HCT116 (cell line): ENCODE measurements around the gene TOPORS. TPM values are rescaled to one million over a fixed set of nuclear protein-coding genes. Genes with fewer than 3 reads are reported as not detected.

Experiments used
- ATAC-seq: fragments of 200-7000 bp; cut with Tn5 transposase; 2 replicates; pipeline ENCODE4 v1.9.1; 2020; ENCODE audit warnings: mild to moderate bottlenecking, moderate library complexity
- BruUV-seq: library from RNA; stranded (reverse); fragments of 400-500 nt; replicated peaks from 2 replicates; lab custom pipeline; 2021; lab: Mats Ljungman, UMichigan
- CTCF ChIA-PET: fragments of 300-600 bp; sonication (Branson Sonifier 250); formaldehyde crosslinking; loops from one replicate; lab custom pipeline; 2021; ENCODE audit warnings: antibody characterized with exemption; lab: Charles Lee
- POLR2A ChIA-PET: fragments of 300-600, 350-600 bp; sonication (Branson Sonifier 250); formaldehyde crosslinking; loops from one replicate; lab custom pipeline; 2021; ENCODE audit warnings: antibody characterized with exemption; lab: Charles Lee
- RAD21 ChIA-PET, 2 experiments: fragments of 300-600 bp; sonication (Branson Sonifier 250); formaldehyde crosslinking; loops; one replicate each; lab custom pipeline; 2023; ENCODE audit warnings: low total read pairs in 2 of 2; ENCODE audit not compliant: uncharacterized antibody in 2 of 2, unreplicated experiment in 2 of 2, low non-redundant PET in 1 of 2; lab: Charles Lee
- DNase-seq: peaks from one replicate; pipeline ENCODE4 v3.0.0-alpha.2; 2010; ENCODE audit warnings: low read depth, low spot score
- H2AFZ ChIP-seq: fragments of 200-600 bp; shearing (Covaris generic), sonication (generic); 2 replicates; pipeline ENCODE4 v1.6.1; 2017; ENCODE audit warnings: low read depth, mixed run types, mixed read lengths, antibody characterized with exemption, low read length; ENCODE audit not compliant: poor library complexity, severe bottlenecking
- H3K27ac ChIP-seq: 2 replicates; pipeline ENCODE4 v1.5.1; 2012; ENCODE audit warnings: low read depth, low read length
- H3K27me3 ChIP-seq: fragments of 200-600 bp; sonication (generic); 2 replicates; pipeline ENCODE4 v1.6.1; 2016; ENCODE audit warnings: mixed run types, low read length, mixed read lengths; ENCODE audit not compliant: insufficient read depth
- H3K36me3 ChIP-seq, 2 experiments: fragments of 200-500 bp in 1 of 2; fragments of 200-600 bp in 1 of 2; sonication (Bioruptor generic) in 1 of 2; sonication (generic) in 1 of 2; 2 replicates each; pipeline versions ENCODE4 v1.5.1 to v1.6.1; 2014 to 2016; ENCODE audit warnings: low read length in 2 of 2, inconsistent platforms in 1 of 2, mixed read lengths in 1 of 2, mixed run types in 1 of 2; ENCODE audit not compliant: insufficient read depth in 2 of 2, control insufficient read depth in 1 of 2
- H3K4me1 ChIP-seq, 2 experiments: fragments of 200-600 bp in 1 of 2; sonication (generic) in 1 of 2; 2 replicates each; pipeline versions ENCODE4 v1.5.1 to v1.6.1; 2012 to 2017; ENCODE audit warnings: low read length in 2 of 2, inconsistent platforms in 1 of 2, mild to moderate bottlenecking in 1 of 2, mixed read lengths in 1 of 2, mixed run types in 1 of 2, moderate library complexity in 1 of 2; ENCODE audit not compliant: insufficient read depth in 2 of 2, control insufficient read depth in 1 of 2
- H3K4me2 ChIP-seq: fragments of 200-600 bp; sonication (generic); 2 replicates; pipeline ENCODE4 v1.6.1; 2017; ENCODE audit warnings: mixed run types, low read length, mixed read lengths
- H3K4me3 ChIP-seq, 2 experiments: fragments of 200-600 bp in 1 of 2; sonication (generic) in 1 of 2; replicated peaks in 1 of 2; 2 replicates each; pipeline ENCODE4 v1.5.1; 2011 to 2016; ENCODE audit warnings: low read length in 2 of 2, control low read depth in 1 of 2, low read depth in 1 of 2, mild to moderate bottlenecking in 1 of 2, mixed read lengths in 1 of 2, mixed run types in 1 of 2
- H3K79me2 ChIP-seq: fragments of 200-600 bp; sonication (generic); 2 replicates; pipeline ENCODE4 v1.6.1; 2017; ENCODE audit warnings: mild to moderate bottlenecking, mixed run types, low read length, moderate library complexity, mixed read lengths; ENCODE audit not compliant: insufficient read depth
- H3K9ac ChIP-seq: fragments of 200-600 bp; sonication (generic); 2 replicates; pipeline ENCODE4 v1.6.1; 2016; ENCODE audit warnings: low read length, mixed read lengths
- H3K9me2 ChIP-seq: fragments of 200-600 bp; sonication (generic), shearing (Covaris generic); 2 replicates; pipeline ENCODE4 v1.6.1; 2017; ENCODE audit warnings: mixed run types, mild to moderate bottlenecking, moderate library complexity; ENCODE audit not compliant: insufficient read depth
- H3K9me3 ChIP-seq, 2 experiments: fragments of 200-500 bp in 1 of 2; fragments of 200-600 bp in 1 of 2; sonication (Bioruptor generic) in 1 of 2; sonication (generic) in 1 of 2; 2 replicates each; pipeline ENCODE4 v1.6.1; 2014 to 2017; ENCODE audit warnings: low read length in 2 of 2, mixed read lengths in 2 of 2, inconsistent platforms in 1 of 2, low read depth in 1 of 2, mild to moderate bottlenecking in 1 of 2, mixed run types in 1 of 2, moderate library complexity in 1 of 2; ENCODE audit not compliant: control insufficient read depth in 1 of 2, insufficient read depth in 1 of 2
- H4K20me1 ChIP-seq: fragments of 200-600 bp; sonication (generic), shearing (Covaris generic); 2 replicates; pipeline ENCODE4 v1.6.1; 2017; ENCODE audit warnings: mixed run types, mild to moderate bottlenecking, moderate library complexity; ENCODE audit not compliant: insufficient read depth
- CBX3 ChIP-seq: IDR thresholded peaks from 2 replicates; pipeline ENCODE4 v1.6.1; 2012; ENCODE audit warnings: low read depth
- CEBPB ChIP-seq: IDR thresholded peaks from 2 replicates; pipeline ENCODE4 v1.6.1; 2012; ENCODE audit warnings: low read depth
- EGR1 ChIP-seq: IDR thresholded peaks from 2 replicates; pipeline ENCODE4 v1.6.1; 2012; ENCODE audit warnings: low read depth
- ELF1 ChIP-seq: IDR thresholded peaks from 2 replicates; pipeline ENCODE4 v1.6.1; 2012; ENCODE audit warnings: low read depth, borderline replicate concordance
- POLR2AphosphoS5 ChIP-seq: IDR thresholded peaks from 2 replicates; pipeline ENCODE4 v1.6.1; 2011; ENCODE audit warnings: mild to moderate bottlenecking, low read depth, low read length, moderate library complexity
- RAD21 ChIP-seq: IDR thresholded peaks from 2 replicates; pipeline ENCODE4 v1.6.1; 2012; ENCODE audit warnings: low read depth, mild to moderate bottlenecking
- SP1 ChIP-seq: IDR thresholded peaks from 2 replicates; pipeline ENCODE4 v1.6.1; 2012; ENCODE audit warnings: low read depth
- TCF7L2 ChIP-seq: IDR thresholded peaks from 2 replicates; pipeline ENCODE4 v1.7.0; 2011; ENCODE audit warnings: borderline replicate concordance, inconsistent platforms; ENCODE audit not compliant: insufficient read depth, insufficient read length; ENCODE audit errors: extremely low read depth
- ZNF274 ChIP-seq: fragments of 200-500 bp; sonication (Bioruptor generic); IDR thresholded peaks from 2 replicates; pipeline ENCODE4 v1.6.1; 2014; ENCODE audit warnings: mild to moderate bottlenecking, low read depth, low read length, inconsistent platforms
- intact Hi-C: fragments of 100-400 bp; cut with micrococcal nuclease; formaldehyde crosslinking; loops from 2 replicates; pipeline ENCODE4 v1.10.0; 2022
- total RNA-seq: library from RNA; stranded (reverse); gene quantifications from one replicate; pipeline ENCODE4 v1.2.1, GENCODE V29; 2021; ENCODE audit not compliant: unreplicated experiment
- TF ChIP-seq, protein P1 (sequence below): IDR thresholded peaks from 2 replicates; pipeline ENCODE4 v1.6.1; 2012; ENCODE audit warnings: low read depth
- TF ChIP-seq, protein P2 (sequence below): IDR thresholded peaks from 2 replicates; pipeline ENCODE4 v1.6.1; 2012

TOPORS gene
- total RNA-seq, 1 experiment from 2014 or later = 12.7 TPM

DNA sequence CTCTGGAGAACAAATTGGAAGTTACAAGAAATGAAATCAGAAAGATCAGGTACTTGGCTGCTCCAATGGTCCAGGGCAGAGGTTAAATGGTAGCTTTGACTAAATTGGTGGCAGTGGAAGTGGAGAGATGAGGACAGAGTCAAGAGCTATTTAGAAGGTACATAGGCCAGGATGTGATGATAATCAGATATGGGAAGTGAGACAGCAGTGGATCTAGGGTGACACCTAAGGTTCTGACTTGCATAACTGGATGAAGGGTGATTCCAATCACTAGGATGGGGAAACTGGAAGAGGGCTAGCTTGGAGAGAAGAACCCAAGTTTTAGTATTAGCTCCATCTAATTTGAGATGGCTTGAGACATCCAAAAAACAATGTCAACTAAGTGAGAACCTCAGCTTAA is 44.5 kb upstream of the TOPORS start:
- H3K27ac ChIP-seq = no peak overlapping the region
- ChIA-PET RAD21 (no interaction called here), POLR2A (no interaction called here), CTCF (no interaction called here)
- H3K9me3 ChIP-seq = no peaks in the 10 kb centered on the region
- H3K4me1 ChIP-seq = no peaks in the 10 kb centered on the region
- TF ChIP-seq ZNF274 = no peak
- no peak for TF ChIP-seq SP1
- no peak for TF ChIP-seq CBX3
- TF ChIP-seq TCF7L2 = no peak
- TF ChIP-seq CEBPB = no peak
- TF ChIP-seq EGR1 = no peak
- TF ChIP-seq, protein P1, sequence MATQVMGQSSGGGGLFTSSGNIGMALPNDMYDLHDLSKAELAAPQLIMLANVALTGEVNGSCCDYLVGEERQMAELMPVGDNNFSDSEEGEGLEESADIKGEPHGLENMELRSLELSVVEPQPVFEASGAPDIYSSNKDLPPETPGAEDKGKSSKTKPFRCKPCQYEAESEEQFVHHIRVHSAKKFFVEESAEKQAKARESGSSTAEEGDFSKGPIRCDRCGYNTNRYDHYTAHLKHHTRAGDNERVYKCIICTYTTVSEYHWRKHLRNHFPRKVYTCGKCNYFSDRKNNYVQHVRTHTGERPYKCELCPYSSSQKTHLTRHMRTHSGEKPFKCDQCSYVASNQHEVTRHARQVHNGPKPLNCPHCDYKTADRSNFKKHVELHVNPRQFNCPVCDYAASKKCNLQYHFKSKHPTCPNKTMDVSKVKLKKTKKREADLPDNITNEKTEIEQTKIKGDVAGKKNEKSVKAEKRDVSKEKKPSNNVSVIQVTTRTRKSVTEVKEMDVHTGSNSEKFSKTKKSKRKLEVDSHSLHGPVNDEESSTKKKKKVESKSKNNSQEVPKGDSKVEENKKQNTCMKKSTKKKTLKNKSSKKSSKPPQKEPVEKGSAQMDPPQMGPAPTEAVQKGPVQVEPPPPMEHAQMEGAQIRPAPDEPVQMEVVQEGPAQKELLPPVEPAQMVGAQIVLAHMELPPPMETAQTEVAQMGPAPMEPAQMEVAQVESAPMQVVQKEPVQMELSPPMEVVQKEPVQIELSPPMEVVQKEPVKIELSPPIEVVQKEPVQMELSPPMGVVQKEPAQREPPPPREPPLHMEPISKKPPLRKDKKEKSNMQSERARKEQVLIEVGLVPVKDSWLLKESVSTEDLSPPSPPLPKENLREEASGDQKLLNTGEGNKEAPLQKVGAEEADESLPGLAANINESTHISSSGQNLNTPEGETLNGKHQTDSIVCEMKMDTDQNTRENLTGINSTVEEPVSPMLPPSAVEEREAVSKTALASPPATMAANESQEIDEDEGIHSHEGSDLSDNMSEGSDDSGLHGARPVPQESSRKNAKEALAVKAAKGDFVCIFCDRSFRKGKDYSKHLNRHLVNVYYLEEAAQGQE = no peak
- no peak for TF ChIP-seq ELF1
- TF ChIP-seq RAD21 = no peak
- TF ChIP-seq POLR2AphosphoS5 = no peak
- TF ChIP-seq, protein P2, sequence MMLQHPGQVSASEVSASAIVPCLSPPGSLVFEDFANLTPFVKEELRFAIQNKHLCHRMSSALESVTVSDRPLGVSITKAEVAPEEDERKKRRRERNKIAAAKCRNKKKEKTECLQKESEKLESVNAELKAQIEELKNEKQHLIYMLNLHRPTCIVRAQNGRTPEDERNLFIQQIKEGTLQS = no peak
- no peaks in the 10 kb centered on the region for H3K79me2 ChIP-seq
- no peak overlapping the region for H3K9ac ChIP-seq
- BruUV-seq = no TSS peak
- no peaks in the 10 kb centered on the region for H4K20me1 ChIP-seq
- H2AFZ ChIP-seq = no peak overlapping the region
- ATAC-seq (no peak), DNase-seq (no peak)
- no peaks in the 10 kb centered on the region for H3K27me3 ChIP-seq
- H3K4me3 ChIP-seq = no peak overlapping the region
- intact Hi-C loops = no loop called here
- no peaks in the 10 kb centered on the region for H3K9me2 ChIP-seq
- no peak overlapping the region for H3K4me2 ChIP-seq
- H3K36me3 ChIP-seq = no peaks in the 10 kb centered on the region
